ENCODE results near the gene MRPL14.

GRCh38 chr6:44099192-44099591 is 28.1 kb downstream of the MRPL14 start:
- TF ChIP-seq CTCF (optimal IDR thresholded peaks at IDR 0.05 in 1 of 3, IDR thresholded peaks at IDR 0.05 in 1 of 3, conservative IDR thresholded peaks at IDR 0.05 in 1 of 3; ENCODE audit: extremely low read depth in 1 of 3, insufficient read depth in 2 of 3, low read length in 3 of 3) (no peak), EZH2 (IDR thresholded peaks at IDR 0.05; ENCODE audit: low read length) (no peak)
